NCI-H2196 (cell line): ENCODE results near the gene SUSD1.
A peak's percentile ranks its signal among the peaks of the same experiment; 100 is the strongest.

Experiments used
- DNase-seq: peaks from one replicate; lab custom pipeline; 2025; ENCODE audit not compliant: unreplicated experiment; lab: John Stamatoyannopoulos, UW

Gene SUSD1

GRCh38 chr9:112044186-112044585 is 130.9 kb downstream of the SUSD1 start:
- no peak for DNase-seq

GRCh38 chr9:112043423-112043822 is 131.7 kb downstream of the SUSD1 start:
- DNase-seq: no peak

- no peak for DNase-seq
Measured at GRCh38 chr9:112042769-112043168, 132.3 kb downstream of the SUSD1 start.

- no peak for DNase-seq
Measured at GRCh38 chr9:112042244-112042638, 132.9 kb downstream of the SUSD1 start.

GRCh38 chr9:112041536-112042243 is 133.4 kb downstream of the SUSD1 start:
- DNase-seq: no peak

- no peak for DNase-seq
Measured at GRCh38 chr9:112041199-112041535, 133.9 kb downstream of the SUSD1 start.

- DNase-seq: no peak
Measured at GRCh38 chr9:112038017-112038408, 137.1 kb downstream of the SUSD1 start.

- DNase-seq: no peak
Measured at GRCh38 chr9:112037281-112038016, 137.6 kb downstream of the SUSD1 start.

- no peak for DNase-seq
Measured at GRCh38 chr9:112035166-112035826, 139.8 kb downstream of the SUSD1 start.

- no peak for DNase-seq
Measured at GRCh38 chr9:112034216-112034611, 140.9 kb downstream of the SUSD1 start.

- DNase-seq: peak; percentile 12
Measured at GRCh38 chr9:112033237-112034215, 141.6 kb downstream of the SUSD1 start.

GRCh38 chr9:112032743-112033142 is 142.4 kb downstream of the SUSD1 start:
- DNase-seq: no peak

GRCh38 chr9:112032009-112032408 is 143.1 kb downstream of the SUSD1 start:
- no peak for DNase-seq

GRCh38 chr9:112031400-112031799 is 143.7 kb downstream of the SUSD1 start:
- no peak for DNase-seq

GRCh38 chr9:112029921-112030444 is 145.1 kb downstream of the SUSD1 start:
- DNase-seq: no peak

- DNase-seq: no peak
Measured at GRCh38 chr9:112028242-112029221, 146.6 kb downstream of the SUSD1 start.

- no peak for DNase-seq
Measured at GRCh38 chr9:112025850-112026249, 149.2 kb downstream of the SUSD1 start.

GRCh38 chr9:112021742-112022141 is 153.4 kb downstream of the SUSD1 start:
- no peak for DNase-seq
